Spleen (tissue), 11 donors: ENCODE results near the gene PLOD1. TPM values are rescaled to one million over a fixed set of nuclear protein-coding genes. Genes with fewer than 3 reads are reported as not detected.
A peak's percentile ranks its signal among the peaks of the same experiment; 100 is the strongest.

Source experiments
- DNase-seq: peaks from one replicate; pipeline ENCODE4 v3.0.0-alpha.2; 2020
- H3K27ac ChIP-seq, 8 donors: fragments of 200-600 bp; sonication (generic) in 7 of 8; 1 replicate in 4 of 8; 2 replicates in 4 of 8; pipeline versions ENCODE4 v1.5.0 to v1.8.0; 2016 to 2021; ENCODE audit warnings: inconsistent platforms in 4 of 8, mild to moderate bottlenecking in 4 of 8, moderate library complexity in 1 of 8
- H3K27me3 ChIP-seq, 7 donors: fragments of 200-600 bp; sonication (generic) in 6 of 7; replicated peaks in 1 of 7; 1 replicate in 4 of 7; 2 replicates in 3 of 7; pipeline versions ENCODE4 v1.5.0 to v1.8.0; 2016 to 2021; ENCODE audit warnings: inconsistent platforms in 3 of 7, mild to moderate bottlenecking in 1 of 7
- H3K36me3 ChIP-seq, 6 donors: fragments of 200-600 bp; sonication (generic) in 5 of 6; 1 replicate in 4 of 6; 2 replicates in 2 of 6; pipeline versions ENCODE4 v1.5.0 to v1.8.0; 2016 to 2021; ENCODE audit warnings: inconsistent platforms in 2 of 6
- H3K4me1 ChIP-seq, 6 donors: fragments of 200-600 bp; sonication (generic) in 5 of 6; 1 replicate in 3 of 6; 2 replicates in 3 of 6; pipeline versions ENCODE4 v1.5.0 to v1.8.0; 2016 to 2021; ENCODE audit warnings: inconsistent platforms in 3 of 6
- H3K4me3 ChIP-seq, 8 donors: fragments of 200-600 bp; sonication (generic) in 7 of 8; 1 replicate in 4 of 8; 2 replicates in 4 of 8; pipeline versions ENCODE4 v1.5.0 to v1.8.0; 2016 to 2021; ENCODE audit warnings: inconsistent platforms in 4 of 8, mild to moderate bottlenecking in 4 of 8, moderate library complexity in 2 of 8
- H3K9me3 ChIP-seq, 8 donors: fragments of 200-600 bp; sonication (generic) in 7 of 8; 1 replicate in 4 of 8; 2 replicates in 4 of 8; pipeline versions ENCODE4 v1.5.0 to v1.8.0; 2016 to 2021; ENCODE audit warnings: inconsistent platforms in 4 of 8
- POLR2A ChIP-seq, 3 donors: fragments of 450-650 bp; IDR thresholded peaks; one replicate each; pipeline ENCODE4 v1.5.1; 2017; ENCODE audit warnings: antibody characterized with exemption in 3 of 3, mild to moderate bottlenecking in 1 of 3
- POLR2AphosphoS5 ChIP-seq, 3 donors: sonication (generic); formaldehyde crosslinking; IDR thresholded peaks; one replicate each; pipeline ENCODE4 v1.5.1; 2017; ENCODE audit warnings: antibody characterized with exemption in 3 of 3
- WGBS, 5 donors: extraction: QIAGEN DNeasy Blood & Tissue Kit in 3 of 5; methylation state at CpG; one replicate each; pipeline versions ENCODE4 v1.1.5 to v1.1.7; 2013 to 2018; 5-methylcytosine and 5-hydroxymethylcytosine counted together
- intact Hi-C: fragments of 100-400 bp; cut with DNase I; formaldehyde crosslinking; loops from one replicate; pipeline ENCODE4 v1.15.0; 2023; ENCODE audit warnings: low total_unique reads
- polyA plus RNA-seq, 3 donors: library from polyadenylated mRNA; stranded (reverse); fragments of 200-250 nt; gene quantifications; one replicate each; pipeline ENCODE4 v1.2.1, GENCODE V29; 2013
- total RNA-seq, 7 donors: library from RNA; depleted of rRNA in 3 of 7; stranded (reverse); fragments of >200 nt in 3 of 7; fragmentation: NEBNext Ultra II Directional in 4 of 7; extraction: Animal tissue kit (Norgen Biotek cat#: 25700) in 4 of 7; gene quantifications; one replicate each; pipeline versions ENCODE4 v1.1.0 to v1.2.1, GENCODE V29; 2016 to 2021
- TF ChIP-seq, protein P1 (sequence below), 11 experiments: fragments of 200-600 bp in 7 of 11; fragments of 450-650 bp in 4 of 11; sonication (generic) in 4 of 11; IDR thresholded peaks in 8 of 11; conservative IDR thresholded peaks in 3 of 11; 1 replicate in 7 of 11; 2 replicates in 4 of 11; pipeline versions ENCODE4 v1.4.0 to v1.8.0; 2016 to 2021; ENCODE audit warnings: antibody characterized with exemption in 11 of 11, inconsistent platforms in 4 of 11, mild to moderate bottlenecking in 1 of 11
- donor health status: healthy with polysubstance abuse.
- donor health status: DM: no; HTN: no; CAD: no; lungs with moderate emphysema.
- donor health status: DM: no; HTN: no; CAD: no.
- donor health status: Bipolar disorder and iron deficiency.
- donor health status: healthy.
- donor health status: DM: no; HTN: no; CAD: no.
- donor health status: DM: yes; HTN: yes; CAD: no.

The PLOD1 gene
- total and polyA plus RNA-seq, 10 donors: 11.6 to 53.4 (median 45.7) TPM

DNA sequence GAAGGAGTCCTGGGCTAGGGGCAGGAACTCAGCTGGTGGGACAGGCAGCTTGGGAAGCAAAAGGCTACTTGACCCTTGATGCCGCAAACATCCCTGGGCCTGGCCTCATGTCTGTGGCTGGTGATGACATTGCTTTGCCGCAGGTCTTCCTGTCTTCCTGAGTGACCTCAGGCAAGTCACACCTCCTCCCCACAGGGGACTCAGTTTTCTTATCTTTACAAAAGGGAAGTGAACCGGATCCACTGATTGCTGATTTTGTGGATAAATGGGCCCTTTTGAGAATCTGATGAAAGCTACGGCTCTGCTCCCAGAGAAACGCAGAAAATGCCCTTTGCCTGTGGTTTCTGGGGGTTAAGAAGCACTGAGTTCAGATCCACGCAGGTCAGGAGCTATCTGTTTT lies 20.7 kb downstream of the PLOD1 start:
- Histone ChIP-seq H3K27ac (peak overlapping the region in 6 of 8 donors; percentile 10 to 84 (median 52)), H3K27me3 (no peaks in the 10 kb centered on the region), H3K4me3 (peak overlapping the region in 1 of 8 donors; percentile 32), H3K9me3 (no peaks in the 10 kb centered on the region), H3K4me1 (peaks cover 0 to 19% (median 5%) of the 10 kb centered on the region in 6 donors), H3K36me3 (peaks cover 0 to 99% (median 21%) of the 10 kb centered on the region in 6 donors)
- WGBS, 5 donors: 55 to 77% (median 61%) methylated on average over 6 of the region's 6 CpGs
- intact Hi-C loops: no loop called here
- TF ChIP-seq POLR2A (IDR thresholded peaks at IDR 0.05): no peak
- TF ChIP-seq, protein P1, sequence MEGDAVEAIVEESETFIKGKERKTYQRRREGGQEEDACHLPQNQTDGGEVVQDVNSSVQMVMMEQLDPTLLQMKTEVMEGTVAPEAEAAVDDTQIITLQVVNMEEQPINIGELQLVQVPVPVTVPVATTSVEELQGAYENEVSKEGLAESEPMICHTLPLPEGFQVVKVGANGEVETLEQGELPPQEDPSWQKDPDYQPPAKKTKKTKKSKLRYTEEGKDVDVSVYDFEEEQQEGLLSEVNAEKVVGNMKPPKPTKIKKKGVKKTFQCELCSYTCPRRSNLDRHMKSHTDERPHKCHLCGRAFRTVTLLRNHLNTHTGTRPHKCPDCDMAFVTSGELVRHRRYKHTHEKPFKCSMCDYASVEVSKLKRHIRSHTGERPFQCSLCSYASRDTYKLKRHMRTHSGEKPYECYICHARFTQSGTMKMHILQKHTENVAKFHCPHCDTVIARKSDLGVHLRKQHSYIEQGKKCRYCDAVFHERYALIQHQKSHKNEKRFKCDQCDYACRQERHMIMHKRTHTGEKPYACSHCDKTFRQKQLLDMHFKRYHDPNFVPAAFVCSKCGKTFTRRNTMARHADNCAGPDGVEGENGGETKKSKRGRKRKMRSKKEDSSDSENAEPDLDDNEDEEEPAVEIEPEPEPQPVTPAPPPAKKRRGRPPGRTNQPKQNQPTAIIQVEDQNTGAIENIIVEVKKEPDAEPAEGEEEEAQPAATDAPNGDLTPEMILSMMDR (IDR thresholded peaks at IDR 0.05 in 8 of 11, conservative IDR thresholded peaks at IDR 0.05 in 3 of 11): no peak
- no peak for TF ChIP-seq POLR2AphosphoS5 (IDR thresholded peaks at IDR 0.05)
- no peak for DNase-seq

DNA sequence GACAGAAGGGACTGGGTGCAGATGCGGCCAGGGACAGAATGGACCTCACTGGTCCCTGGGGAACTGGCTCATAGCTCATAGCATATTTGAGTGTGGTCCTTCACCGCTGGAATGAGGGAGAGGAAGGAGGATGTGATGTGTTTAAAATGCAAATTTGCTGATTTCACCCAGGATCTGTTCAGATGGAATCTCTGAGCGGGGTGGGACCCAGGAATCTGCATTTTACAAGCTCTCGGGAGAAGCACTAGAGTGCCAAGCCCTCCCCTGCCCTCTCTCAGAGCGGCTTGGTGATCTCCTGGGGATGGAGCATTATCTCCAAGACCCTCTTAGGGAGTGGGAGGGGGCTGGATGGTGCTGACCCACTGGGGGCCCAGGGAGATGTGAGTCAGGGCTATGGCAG lies 22.9 kb downstream of the PLOD1 start:
- Histone ChIP-seq H3K4me1 (peaks cover 0 to 38% (median 15%) of the 10 kb centered on the region in 6 donors), H3K27ac (no peak overlapping the region), H3K4me3 (no peak overlapping the region), H3K27me3 (no peaks in the 10 kb centered on the region), H3K36me3 (peaks cover 0 to 100% (median 22%) of the 10 kb centered on the region in 6 donors), H3K9me3 (no peaks in the 10 kb centered on the region)
- DNase-seq: no peak
- TF ChIP-seq POLR2AphosphoS5 (IDR thresholded peaks at IDR 0.05) (no peak), POLR2A (IDR thresholded peaks at IDR 0.05) (no peak)
- TF ChIP-seq, protein P1 (IDR thresholded peaks at IDR 0.05 in 8 of 11, conservative IDR thresholded peaks at IDR 0.05 in 3 of 11): no peak
- intact Hi-C loops: no loop called here
- WGBS, 5 donors: 88 to 97% (median 94%) methylated on average over 5 of the region's 5 CpGs

DNA sequence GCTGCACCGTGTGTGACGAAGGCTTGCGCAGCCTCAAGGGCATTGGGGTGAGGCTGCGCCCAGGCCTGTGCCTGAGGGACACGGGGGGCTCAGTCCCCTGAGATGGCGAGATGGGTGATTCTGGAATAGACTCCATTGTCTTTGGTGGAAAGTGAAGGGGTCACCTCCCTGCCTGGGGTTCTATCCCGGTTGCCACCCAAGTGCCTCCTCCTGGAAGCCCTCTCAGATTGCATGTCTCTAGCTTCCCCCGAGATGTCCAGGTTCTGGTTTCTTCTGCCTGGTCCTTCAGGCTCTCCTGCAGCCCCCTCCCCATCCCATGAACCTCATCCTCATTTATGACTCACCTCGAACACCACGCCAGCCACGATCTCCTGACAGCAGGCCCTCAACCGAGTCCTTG lies 23.4 kb downstream of the PLOD1 start:
- DNase-seq: no peak
- Histone ChIP-seq H3K27me3 (no peaks in the 10 kb centered on the region), H3K27ac (no peak overlapping the region), H3K9me3 (no peaks in the 10 kb centered on the region), H3K4me1 (peaks cover 0 to 38% (median 15%) of the 10 kb centered on the region in 6 donors), H3K4me3 (no peak overlapping the region), H3K36me3 (peaks cover 0 to 100% (median 24%) of the 10 kb centered on the region in 6 donors)
- intact Hi-C loops: no loop called here
- 93 to 96% (median 94%) methylated on average over 8 to 12 of the region's 12 CpGs for WGBS, 5 donors
- TF ChIP-seq, protein P1 (IDR thresholded peaks at IDR 0.05 in 8 of 11, conservative IDR thresholded peaks at IDR 0.05 in 3 of 11): no peak
- TF ChIP-seq POLR2A (IDR thresholded peaks at IDR 0.05) (no peak), POLR2AphosphoS5 (IDR thresholded peaks at IDR 0.05) (no peak)

DNA sequence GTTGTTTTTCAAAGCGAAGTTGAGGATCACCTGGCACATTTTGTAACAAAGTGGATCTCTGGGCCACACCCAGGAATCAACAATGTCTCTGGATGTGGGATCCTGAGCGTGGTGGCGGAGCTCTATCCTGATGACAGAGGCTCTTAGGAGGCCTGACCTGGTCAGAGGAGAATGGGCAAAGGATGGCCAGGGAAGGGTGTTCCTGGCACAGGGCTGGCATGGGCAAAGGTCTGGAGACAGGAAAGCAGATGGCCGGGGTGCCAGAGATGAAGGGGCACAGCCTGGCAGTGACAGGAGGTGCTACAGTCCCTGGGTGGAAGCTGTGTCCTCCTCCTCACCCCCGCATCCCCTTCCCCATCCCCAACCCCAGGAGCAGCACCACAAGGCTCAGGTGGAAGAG lies 25.8 kb downstream of the PLOD1 start:
- no peaks in the 10 kb centered on the region for H3K27me3 ChIP-seq
- no peak for DNase-seq
- WGBS, 5 donors: 90 to 96% (median 92%) methylated on average over 5 of the region's 5 CpGs
- no peak overlapping the region for H3K4me3 ChIP-seq
- no peak for TF ChIP-seq POLR2AphosphoS5 (IDR thresholded peaks at IDR 0.05)
- TF ChIP-seq POLR2A (IDR thresholded peaks at IDR 0.05): no peak
- H3K36me3 ChIP-seq: peaks cover 0 to 100% (median 38%) of the 10 kb centered on the region in 6 donors
- H3K4me1 ChIP-seq: peaks cover 0 to 27% (median 11%) of the 10 kb centered on the region in 6 donors
- H3K27ac ChIP-seq: peak overlapping the region in 4 of 8 donors; percentile 70 to 86 (median 72)
- intact Hi-C loops: no loop called here
- no peaks in the 10 kb centered on the region for H3K9me3 ChIP-seq
